ENCODE measurements around the gene SNRNP48.

The SNRNP48 gene

GRCh38 chr6:7559651-7560385, 30.2 kb upstream of the SNRNP48 start:
- no peak overlapping the region for H3K4me3 ChIP-seq (ENCODE audit: low read depth, low read length)
- TF ChIP-seq CTCF (IDR thresholded peaks at IDR 0.05; ENCODE audit: low read depth, low read length), result no peak

GRCh38 chr6:7561153-7561964, 28.6 kb upstream of the SNRNP48 start:
- no peak overlapping the region for H3K4me3 ChIP-seq (ENCODE audit: low read depth, low read length)
- TF ChIP-seq CTCF (IDR thresholded peaks at IDR 0.05; ENCODE audit: low read depth, low read length), result no peak

GRCh38 chr6:7562769-7563168, 27.2 kb upstream of the SNRNP48 start:
- no peak overlapping the region for H3K4me3 ChIP-seq (ENCODE audit: low read depth, low read length)
- no peak for TF ChIP-seq CTCF (IDR thresholded peaks at IDR 0.05; ENCODE audit: low read depth, low read length)

- no peak for TF ChIP-seq CTCF (IDR thresholded peaks at IDR 0.05; ENCODE audit: low read depth, low read length)
- no peak overlapping the region for H3K4me3 ChIP-seq (ENCODE audit: low read depth, low read length)
Observed at GRCh38 chr6:7566107-7566506, 23.9 kb upstream of the SNRNP48 start.

GRCh38 chr6:7566617-7567173, 23.3 kb upstream of the SNRNP48 start:
- TF ChIP-seq CTCF (IDR thresholded peaks at IDR 0.05; ENCODE audit: low read depth, low read length), result no peak

GRCh38 chr6:7568021-7568420, 22.0 kb upstream of the SNRNP48 start:
- TF ChIP-seq CTCF (IDR thresholded peaks at IDR 0.05; ENCODE audit: low read depth, low read length), result no peak
- no peak overlapping the region for H3K4me3 ChIP-seq (ENCODE audit: low read depth, low read length)

More at GRCh38 chr6:7566617-7567173, 23.3 kb upstream of the SNRNP48 start:
- no peak overlapping the region for H3K4me3 ChIP-seq (ENCODE audit: low read depth, low read length)

GRCh38 chr6:7569082-7569481, 20.9 kb upstream of the SNRNP48 start:
- no peak overlapping the region for H3K4me3 ChIP-seq (ENCODE audit: low read depth, low read length)
- no peak for TF ChIP-seq CTCF (IDR thresholded peaks at IDR 0.05; ENCODE audit: low read depth, low read length)
